ENCODE measurements around the gene KLRC3. TPM values are rescaled to one million over a fixed set of nuclear protein-coding genes. Genes with fewer than 3 reads are reported as not detected.

Gene KLRC3
- total and polyA plus RNA-seq, 2 donors (not counting 1 experiment from before 2014, with no cell fraction given) = not detected

DNA sequence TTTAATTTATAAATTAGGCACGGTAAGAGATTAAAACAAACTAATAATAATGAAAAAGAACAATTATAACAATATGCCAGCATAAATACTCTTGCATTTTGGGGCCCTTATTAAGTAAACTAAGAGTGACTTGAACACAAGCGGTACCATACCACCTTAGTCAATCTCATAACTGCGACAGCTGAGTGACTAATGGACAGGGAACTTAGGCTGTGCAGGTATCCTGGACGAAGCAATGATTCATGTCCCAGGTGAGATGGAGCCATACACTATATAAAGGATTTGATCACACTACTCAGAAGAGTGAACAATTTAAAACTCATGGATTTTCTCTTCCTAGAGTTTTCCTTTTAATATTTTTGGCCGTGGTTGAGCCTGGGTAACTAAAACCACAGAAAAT lies 15.1 kb downstream of the KLRC3 start:
- Histone ChIP-seq H3K27me3 (ENCODE audit: control insufficient read depth, insufficient read depth, low read length) (no peaks in the 10 kb centered on the region), H3K4me2 (ENCODE audit: extremely low read depth, insufficient read depth, low read length) (no peak overlapping the region), H2AFZ (ENCODE audit: low read length) (no peak overlapping the region), H4K20me1 (ENCODE audit: control insufficient read depth, extremely low read depth, insufficient read depth, low read length) (no peaks in the 10 kb centered on the region), H3K27ac (ENCODE audit: insufficient read depth, low read length) (no peak overlapping the region), H3K9me3 (ENCODE audit: control insufficient read depth, insufficient read depth, low read depth, low read length) (no peaks in the 10 kb centered on the region), H3K36me3 (ENCODE audit: control insufficient read depth, insufficient read depth, low read length) (no peaks in the 10 kb centered on the region), H3K4me3 (replicated peaks in 1 of 4; ENCODE audit: control extremely low read depth in 1 of 4, insufficient read depth in 1 of 4, low read depth in 3 of 4, low read length in 4 of 4) (no peak overlapping the region), H3K79me2 (ENCODE audit: control insufficient read depth, insufficient read depth, low read length) (no peaks in the 10 kb centered on the region), H3K4me1 (ENCODE audit: control insufficient read depth, extremely low read depth, insufficient read depth, low read length) (no peaks in the 10 kb centered on the region), H3K9ac (ENCODE audit: insufficient read depth, low read length) (no peak overlapping the region)
- no peak for TF ChIP-seq EZH2 (IDR thresholded peaks at IDR 0.05; ENCODE audit: low read length, missing control alignments)
- TF ChIP-seq, protein P1, sequence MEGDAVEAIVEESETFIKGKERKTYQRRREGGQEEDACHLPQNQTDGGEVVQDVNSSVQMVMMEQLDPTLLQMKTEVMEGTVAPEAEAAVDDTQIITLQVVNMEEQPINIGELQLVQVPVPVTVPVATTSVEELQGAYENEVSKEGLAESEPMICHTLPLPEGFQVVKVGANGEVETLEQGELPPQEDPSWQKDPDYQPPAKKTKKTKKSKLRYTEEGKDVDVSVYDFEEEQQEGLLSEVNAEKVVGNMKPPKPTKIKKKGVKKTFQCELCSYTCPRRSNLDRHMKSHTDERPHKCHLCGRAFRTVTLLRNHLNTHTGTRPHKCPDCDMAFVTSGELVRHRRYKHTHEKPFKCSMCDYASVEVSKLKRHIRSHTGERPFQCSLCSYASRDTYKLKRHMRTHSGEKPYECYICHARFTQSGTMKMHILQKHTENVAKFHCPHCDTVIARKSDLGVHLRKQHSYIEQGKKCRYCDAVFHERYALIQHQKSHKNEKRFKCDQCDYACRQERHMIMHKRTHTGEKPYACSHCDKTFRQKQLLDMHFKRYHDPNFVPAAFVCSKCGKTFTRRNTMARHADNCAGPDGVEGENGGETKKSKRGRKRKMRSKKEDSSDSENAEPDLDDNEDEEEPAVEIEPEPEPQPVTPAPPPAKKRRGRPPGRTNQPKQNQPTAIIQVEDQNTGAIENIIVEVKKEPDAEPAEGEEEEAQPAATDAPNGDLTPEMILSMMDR (conservative IDR thresholded peaks at IDR 0.05 in 1 of 2, IDR thresholded peaks at IDR 0.05 in 1 of 2; ENCODE audit: low read depth in 1 of 2, low read length in 2 of 2) = no peak
- DNase-seq (ENCODE audit: low read depth in 2 of 2) = no peak

DNA sequence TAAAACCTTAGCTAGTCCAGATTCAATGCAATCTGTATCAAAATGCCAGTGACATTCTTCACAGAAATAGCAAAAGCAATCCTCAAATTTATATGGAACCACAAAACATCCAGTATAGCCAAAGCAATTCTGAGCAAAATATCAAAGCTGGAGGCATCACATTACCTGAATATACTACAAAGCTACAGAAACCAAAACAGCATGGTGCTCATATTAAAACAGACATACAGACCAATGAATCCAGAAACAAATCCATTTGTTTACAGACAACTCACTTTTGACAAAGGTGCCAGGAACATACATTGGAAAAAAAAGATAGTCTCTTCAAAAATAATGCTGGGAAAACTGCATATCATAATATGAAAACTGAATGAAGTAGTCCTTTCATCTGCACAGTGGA lies 15.6 kb downstream of the KLRC3 start:
- Histone ChIP-seq H3K9me3 (ENCODE audit: control insufficient read depth, insufficient read depth, low read depth, low read length) (no peaks in the 10 kb centered on the region), H3K79me2 (ENCODE audit: control insufficient read depth, insufficient read depth, low read length) (no peaks in the 10 kb centered on the region), H3K4me2 (ENCODE audit: extremely low read depth, insufficient read depth, low read length) (no peak overlapping the region), H2AFZ (ENCODE audit: low read length) (no peak overlapping the region), H3K4me1 (ENCODE audit: control insufficient read depth, extremely low read depth, insufficient read depth, low read length) (no peaks in the 10 kb centered on the region), H3K9ac (ENCODE audit: insufficient read depth, low read length) (no peak overlapping the region), H3K36me3 (ENCODE audit: control insufficient read depth, insufficient read depth, low read length) (no peaks in the 10 kb centered on the region), H3K27ac (ENCODE audit: insufficient read depth, low read length) (no peak overlapping the region), H3K27me3 (ENCODE audit: control insufficient read depth, insufficient read depth, low read length) (no peaks in the 10 kb centered on the region), H4K20me1 (ENCODE audit: control insufficient read depth, extremely low read depth, insufficient read depth, low read length) (no peaks in the 10 kb centered on the region), H3K4me3 (replicated peaks in 1 of 4; ENCODE audit: control extremely low read depth in 1 of 4, insufficient read depth in 1 of 4, low read depth in 3 of 4, low read length in 4 of 4) (no peak overlapping the region)
- DNase-seq (ENCODE audit: low read depth in 2 of 2) = no peak
- TF ChIP-seq, protein P1 (conservative IDR thresholded peaks at IDR 0.05 in 1 of 2, IDR thresholded peaks at IDR 0.05 in 1 of 2; ENCODE audit: low read depth in 1 of 2, low read length in 2 of 2) = no peak
- no peak for TF ChIP-seq EZH2 (IDR thresholded peaks at IDR 0.05; ENCODE audit: low read length, missing control alignments)

DNA sequence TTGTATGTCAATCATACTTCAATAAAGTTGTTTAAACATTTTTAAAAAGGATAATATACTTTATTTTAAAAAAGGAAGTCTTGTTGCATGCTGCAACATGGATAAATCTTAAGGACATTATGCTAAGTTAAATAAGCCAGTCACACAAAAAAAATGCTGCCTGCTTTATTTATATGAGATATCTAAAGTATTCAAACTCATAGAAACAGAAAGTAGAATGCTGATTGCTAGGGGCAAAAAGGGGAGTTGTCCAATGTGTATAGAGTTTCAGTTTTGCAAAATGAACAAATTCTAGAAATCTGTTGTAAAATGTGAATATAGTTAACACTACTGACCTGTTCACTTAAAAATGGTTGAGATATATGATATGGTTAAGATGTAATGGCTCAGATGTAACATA lies 19.6 kb downstream of the KLRC3 start:
- no peak overlapping the region for H2AFZ ChIP-seq (ENCODE audit: low read length)
- no peak overlapping the region for H3K4me2 ChIP-seq (ENCODE audit: extremely low read depth, insufficient read depth, low read length)
- no peaks in the 10 kb centered on the region for H3K36me3 ChIP-seq (ENCODE audit: control insufficient read depth, insufficient read depth, low read length)
- H3K27me3 ChIP-seq (ENCODE audit: control insufficient read depth, insufficient read depth, low read length) = no peaks in the 10 kb centered on the region
- no peaks in the 10 kb centered on the region for H3K9me3 ChIP-seq (ENCODE audit: control insufficient read depth, insufficient read depth, low read depth, low read length)
- TF ChIP-seq, protein P1 (conservative IDR thresholded peaks at IDR 0.05 in 1 of 2, IDR thresholded peaks at IDR 0.05 in 1 of 2; ENCODE audit: low read depth in 1 of 2, low read length in 2 of 2) = no peak
- TF ChIP-seq EZH2 (IDR thresholded peaks at IDR 0.05; ENCODE audit: low read length, missing control alignments) = no peak
- no peaks in the 10 kb centered on the region for H4K20me1 ChIP-seq (ENCODE audit: control insufficient read depth, extremely low read depth, insufficient read depth, low read length)
- H3K4me1 ChIP-seq (ENCODE audit: control insufficient read depth, extremely low read depth, insufficient read depth, low read length) = no peaks in the 10 kb centered on the region
- no peak overlapping the region for H3K4me3 ChIP-seq (replicated peaks in 1 of 4; ENCODE audit: control extremely low read depth in 1 of 4, insufficient read depth in 1 of 4, low read depth in 3 of 4, low read length in 4 of 4)
- DNase-seq (ENCODE audit: low read depth in 2 of 2) = no peak
- H3K79me2 ChIP-seq (ENCODE audit: control insufficient read depth, insufficient read depth, low read length) = no peaks in the 10 kb centered on the region
- no peak overlapping the region for H3K27ac ChIP-seq (ENCODE audit: insufficient read depth, low read length)
- no peak overlapping the region for H3K9ac ChIP-seq (ENCODE audit: insufficient read depth, low read length)

Data from fibroblast of lung (primary cell).